Smooth muscle cell of the brain vasculature (primary cell): ENCODE measurements around the gene PLXNA3.

Experiments used
- DNase-seq: peaks from one replicate; pipeline ENCODE4 v3.0.0-alpha.2; 2012; ENCODE audit warnings: low read depth, low spot score

PLXNA3 gene

GRCh38 chrX:154458954-154459778, 1.1 kb downstream of the PLXNA3 start:
- DNase-seq = no peak

- DNase-seq = no peak
These were observed 1.8 kb downstream of the PLXNA3 start for GRCh38 chrX:154459832-154460231.

- DNase-seq = no peak
These were observed 2.2 kb downstream of the PLXNA3 start for GRCh38 chrX:154460326-154460725.

GRCh38 chrX:154462396-154462795, 4.3 kb downstream of the PLXNA3 start:
- DNase-seq = no peak

- DNase-seq = no peak
These were observed 5.6 kb downstream of the PLXNA3 start for GRCh38 chrX:154463611-154464220.

- DNase-seq = no peak
These were observed 6.8 kb downstream of the PLXNA3 start for GRCh38 chrX:154464806-154465365.

GRCh38 chrX:154465601-154466000, 7.5 kb downstream of the PLXNA3 start:
- DNase-seq = no peak

GRCh38 chrX:154466036-154466435, 8.0 kb downstream of the PLXNA3 start:
- DNase-seq = no peak

GRCh38 chrX:154466907-154467306, 8.8 kb downstream of the PLXNA3 start:
- DNase-seq = no peak

GRCh38 chrX:154467556-154467955, 9.5 kb downstream of the PLXNA3 start:
- DNase-seq = no peak

- no peak for DNase-seq
These were observed 10.1 kb downstream of the PLXNA3 start for GRCh38 chrX:154468217-154468616.

- DNase-seq = no peak
These were observed 11.0 kb downstream of the PLXNA3 start for GRCh38 chrX:154469114-154469513.

GRCh38 chrX:154469880-154470279, 11.8 kb downstream of the PLXNA3 start:
- no peak for DNase-seq

GRCh38 chrX:154470434-154470833, 12.4 kb downstream of the PLXNA3 start:
- DNase-seq = no peak

GRCh38 chrX:154470914-154471568, 13.0 kb downstream of the PLXNA3 start:
- no peak for DNase-seq

GRCh38 chrX:154471839-154472684, 14.0 kb downstream of the PLXNA3 start:
- no peak for DNase-seq

GRCh38 chrX:154472685-154473632, 14.9 kb downstream of the PLXNA3 start:
- DNase-seq = no peak

GRCh38 chrX:154473683-154474082, 15.6 kb downstream of the PLXNA3 start:
- DNase-seq = no peak

- no peak for DNase-seq
These were observed 18.7 kb downstream of the PLXNA3 start for GRCh38 chrX:154476821-154477220.

GRCh38 chrX:154477891-154478477, 19.9 kb downstream of the PLXNA3 start:
- no peak for DNase-seq
